ENCODE data around the gene CBFA2T3. TPM values are rescaled to one million over a fixed set of nuclear protein-coding genes. Genes with fewer than 3 reads are reported as not detected.

The CBFA2T3 gene
- total and polyA plus RNA-seq, 2 of the 13 experiments (the other 11 are each of a cell fraction or from before 2014, with no cell fraction given), result 0.05 TPM; not detected in 1

GRCh38 chr16:88907768-88908167 is 69.2 kb downstream of the CBFA2T3 start:
- Histone ChIP-seq H3K9me3 (ENCODE audit: low read length) (no peaks in the 10 kb centered on the region), H3K27me3 (ENCODE audit: control insufficient read depth in 1 of 2, insufficient read depth in 2 of 2, low read length in 2 of 2) (peaks cover 39 to 95% of the 10 kb centered on the region in 2 experiments), H3K4me1 (ENCODE audit: insufficient read depth, low read length) (no peaks in the 10 kb centered on the region), H3K4me2 (ENCODE audit: low read depth, low read length) (no peak overlapping the region), H4K20me1 (ENCODE audit: insufficient read depth, low read length) (no peaks in the 10 kb centered on the region; the same call in 1 of the 2 replicates), H2AFZ (ENCODE audit: low read length) (no peak overlapping the region), H3K9ac (ENCODE audit: insufficient read depth, low read depth, low read length) (no peak overlapping the region), H3K27ac (ENCODE audit: extremely low read length, insufficient read depth, low read length) (no peak overlapping the region), H3K4me3 (replicated peaks in 1 of 3; ENCODE audit: insufficient read depth in 1 of 3, low read depth in 2 of 3, low read length in 3 of 3) (no peak overlapping the region), H3K36me3 (replicated peaks in 1 of 2; ENCODE audit: control insufficient read depth in 1 of 2, insufficient read depth in 2 of 2, low read length in 2 of 2) (no peaks in the 10 kb centered on the region), H3K79me2 (ENCODE audit: insufficient read depth, low read length) (no peaks in the 10 kb centered on the region)
- DNase-seq (ENCODE audit: low spot score) (no peak), FAIRE-seq (no peak), ATAC-seq (no peak)
- ChIA-PET CTCF (ENCODE audit: low intra/inter-chr PET ratio, low total read pairs) (no interaction called here), POLR2A (no interaction called here)
- in situ Hi-C loops (cut with HindIII; ENCODE audit: extremely low pct_ligation_motif_present, low pct_unique_long_range_greater_than_20kb), result no loop called here
- intact Hi-C loops (cut with micrococcal nuclease; ENCODE audit: unreplicated experiment), result no loop called here
- 25% methylated on average over 4 of the region's 4 CpGs for WGBS (ENCODE audit: low lambda C conversion rate)
- no TSS peak for BruUV-seq (replicated peaks)
- TF ChIP-seq GABPB1 (CRISPR knock-in tag; IDR thresholded peaks at IDR 0.05) (no peak), ZBTB20 (CRISPR knock-in tag; IDR thresholded peaks at IDR 0.05; ENCODE audit: borderline replicate concordance, low read depth) (no peak), SIX4 (CRISPR knock-in tag; IDR thresholded peaks at IDR 0.05) (no peak), ZFP37 (CRISPR knock-in tag; IDR thresholded peaks at IDR 0.05; ENCODE audit: borderline replicate concordance) (no peak), ZBTB25 (CRISPR knock-in tag; IDR thresholded peaks at IDR 0.05) (no peak), ZNF709 (CRISPR knock-in tag; IDR thresholded peaks at IDR 0.05) (no peak), ZNF567 (CRISPR knock-in tag; IDR thresholded peaks at IDR 0.05; ENCODE audit: borderline replicate concordance) (no peak), ZBTB4 (CRISPR knock-in tag; IDR thresholded peaks at IDR 0.05; ENCODE audit: borderline replicate concordance) (no peak), TRAFD1 (CRISPR knock-in tag; IDR thresholded peaks at IDR 0.05; ENCODE audit: borderline replicate concordance) (no peak), ZNF891 (CRISPR knock-in tag; IDR thresholded peaks at IDR 0.05) (no peak), HDAC1 (CRISPR knock-in tag; IDR thresholded peaks at IDR 0.05) (no peak), ZNF383 (CRISPR knock-in tag; IDR thresholded peaks at IDR 0.05; ENCODE audit: borderline replicate concordance) (no peak), ZNF280D (CRISPR knock-in tag; IDR thresholded peaks at IDR 0.05) (no peak)

All from HepG2 (cell line).